ENCODE data around the gene ADORA2B. TPM values are rescaled to one million over a fixed set of nuclear protein-coding genes. Genes with fewer than 3 reads are reported as not detected.

The ADORA2B gene
- total and polyA plus RNA-seq, 4 experiments from 2014 or later, result 0.23 to 1.8 (median 0.41) TPM

DNA sequence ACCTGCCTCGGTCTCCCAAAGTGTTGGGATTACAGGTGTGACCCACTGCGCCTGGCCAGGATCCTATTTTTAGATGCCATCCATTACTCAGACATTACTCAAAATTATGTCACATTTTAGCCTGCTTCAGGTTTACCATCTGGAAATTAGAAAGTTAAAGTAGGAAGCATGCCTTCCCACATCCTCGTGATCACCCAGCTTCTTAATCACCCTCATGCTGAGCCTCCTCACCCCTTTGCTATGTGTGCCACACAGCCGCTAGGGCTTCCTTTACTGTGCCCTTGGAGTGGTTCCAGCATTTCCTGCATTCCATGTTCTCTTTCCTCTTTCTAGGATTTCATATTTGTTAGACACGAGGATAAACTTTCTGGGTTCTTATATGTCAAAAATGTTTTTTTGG, 9.3 kb downstream of the ADORA2B start:
- H3K9me3 Mint-ChIP-seq, result peaks cover 0 to 2% (median 0%) of the 10 kb centered on the region in 8 donors
- no peak overlapping the region for H3K27ac Mint-ChIP-seq
- no peaks in the 10 kb centered on the region for H3K36me3 Mint-ChIP-seq
- H3K36me3 ChIP-seq (ENCODE audit: insufficient read depth, low read length), result no peaks in the 10 kb centered on the region
- DNase-seq, result no peak
- H3K27me3 ChIP-seq (ENCODE audit: insufficient read depth, low read length), result no peaks in the 10 kb centered on the region
- peaks cover 9 to 16% (median 12%) of the 10 kb centered on the region in 4 donors for H3K4me1 Mint-ChIP-seq
- H3K4me3 Mint-ChIP-seq, result no peak overlapping the region
- peaks cover 9% of the 10 kb centered on the region for H3K4me1 ChIP-seq (ENCODE audit: insufficient read depth, low read length)
- intact Hi-C loops (cut with micrococcal nuclease), result no loop called here
- ChIA-PET POLR2A (ENCODE audit: partially characterized antibody) (no interaction called here), CTCF (ENCODE audit: partially characterized antibody) (no interaction called here)
- H3K9me3 ChIP-seq (ENCODE audit: control insufficient read depth in 1 of 2, low read length in 2 of 2), result no peaks in the 10 kb centered on the region
- no peak overlapping the region for H3K27ac ChIP-seq (ENCODE audit: low read depth, low read length)
- no peak overlapping the region for H3K4me3 ChIP-seq (ENCODE audit: low read length in 2 of 2)
- peaks cover 0 to 3% of the 10 kb centered on the region in 2 donors for H3K27me3 Mint-ChIP-seq

DNA sequence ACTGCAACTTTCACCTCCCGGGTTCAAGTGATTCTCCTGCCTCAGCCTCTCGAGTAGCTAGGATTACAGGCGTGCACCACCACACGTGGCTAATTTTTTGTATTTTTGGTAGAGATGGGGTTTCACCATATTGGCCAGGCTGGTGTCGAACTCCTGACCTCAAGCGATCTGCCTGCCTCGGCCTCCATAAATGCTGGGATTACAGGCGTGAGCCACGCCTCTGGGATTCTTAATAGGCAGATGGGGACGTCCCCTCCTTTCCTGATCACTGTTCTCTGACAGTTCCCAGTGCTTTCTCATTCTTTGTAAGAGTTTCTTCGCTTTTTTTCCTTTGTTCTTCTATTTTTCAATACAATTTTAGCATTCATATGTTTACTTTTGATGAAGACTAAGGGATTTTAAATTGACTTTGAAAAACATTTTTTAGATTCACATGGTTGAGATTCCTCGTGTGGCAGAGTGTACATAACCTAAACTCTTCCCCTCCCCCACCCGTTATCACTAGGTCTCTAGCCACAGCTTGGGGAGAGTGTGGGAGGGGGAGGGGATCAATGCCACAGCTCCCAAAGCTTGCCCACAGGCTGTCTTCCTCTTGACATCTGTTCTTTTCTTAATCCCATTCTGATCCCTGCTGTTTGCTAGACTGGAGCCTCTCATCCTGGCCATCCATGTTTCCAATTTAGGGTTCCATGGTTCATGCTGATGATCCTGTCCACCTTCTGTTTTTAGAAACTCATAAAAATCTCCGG, 11.0 kb downstream of the ADORA2B start:
- intact Hi-C loops (cut with micrococcal nuclease), result no loop called here
- Histone ChIP-seq H3K27ac (ENCODE audit: low read depth, low read length) (no peak overlapping the region), H3K4me1 (ENCODE audit: insufficient read depth, low read length) (peaks cover 15% of the 10 kb centered on the region), H3K36me3 (ENCODE audit: insufficient read depth, low read length) (no peaks in the 10 kb centered on the region), H3K4me3 (ENCODE audit: low read length in 2 of 2) (no peak overlapping the region), H3K27me3 (ENCODE audit: insufficient read depth, low read length) (no peaks in the 10 kb centered on the region), H3K9me3 (ENCODE audit: control insufficient read depth in 1 of 2, low read length in 2 of 2) (no peaks in the 10 kb centered on the region)
- Mint-ChIP-seq H3K4me1 (peaks cover 12 to 18% (median 16%) of the 10 kb centered on the region in 4 donors), H3K9me3 (peaks cover 0 to 2% (median 0%) of the 10 kb centered on the region in 8 donors), H3K4me3 (no peak overlapping the region), H3K27ac (no peak overlapping the region), H3K36me3 (no peaks in the 10 kb centered on the region), H3K27me3 (no peaks in the 10 kb centered on the region)
- no peak for DNase-seq
- CTCF ChIA-PET (ENCODE audit: partially characterized antibody), result no interaction called here
- POLR2A ChIA-PET (ENCODE audit: partially characterized antibody), result no interaction called here

GRCh38 chr17:15957206-15957605, 12.3 kb downstream of the ADORA2B start:
- Histone ChIP-seq H3K4me1 (ENCODE audit: insufficient read depth, low read length) (peaks cover 15% of the 10 kb centered on the region), H3K36me3 (ENCODE audit: insufficient read depth, low read length) (no peaks in the 10 kb centered on the region), H3K4me3 (ENCODE audit: low read length in 2 of 2) (no peak overlapping the region), H3K9me3 (ENCODE audit: control insufficient read depth in 1 of 2, low read length in 2 of 2) (no peaks in the 10 kb centered on the region), H3K27me3 (ENCODE audit: insufficient read depth, low read length) (no peaks in the 10 kb centered on the region), H3K27ac (ENCODE audit: low read depth, low read length) (no peak overlapping the region)
- H3K27ac Mint-ChIP-seq, result no peak overlapping the region
- no peaks in the 10 kb centered on the region for H3K36me3 Mint-ChIP-seq
- ChIA-PET CTCF (ENCODE audit: partially characterized antibody) (no interaction called here), POLR2A (ENCODE audit: partially characterized antibody) (no interaction called here)
- no peak for DNase-seq
- H3K27me3 Mint-ChIP-seq, result no peaks in the 10 kb centered on the region
- peaks cover 12 to 18% (median 16%) of the 10 kb centered on the region in 4 donors for H3K4me1 Mint-ChIP-seq
- H3K9me3 Mint-ChIP-seq, result peaks cover 0 to 2% (median 0%) of the 10 kb centered on the region in 8 donors
- intact Hi-C loops (cut with micrococcal nuclease), result no loop called here
- H3K4me3 Mint-ChIP-seq, result no peak overlapping the region

DNA sequence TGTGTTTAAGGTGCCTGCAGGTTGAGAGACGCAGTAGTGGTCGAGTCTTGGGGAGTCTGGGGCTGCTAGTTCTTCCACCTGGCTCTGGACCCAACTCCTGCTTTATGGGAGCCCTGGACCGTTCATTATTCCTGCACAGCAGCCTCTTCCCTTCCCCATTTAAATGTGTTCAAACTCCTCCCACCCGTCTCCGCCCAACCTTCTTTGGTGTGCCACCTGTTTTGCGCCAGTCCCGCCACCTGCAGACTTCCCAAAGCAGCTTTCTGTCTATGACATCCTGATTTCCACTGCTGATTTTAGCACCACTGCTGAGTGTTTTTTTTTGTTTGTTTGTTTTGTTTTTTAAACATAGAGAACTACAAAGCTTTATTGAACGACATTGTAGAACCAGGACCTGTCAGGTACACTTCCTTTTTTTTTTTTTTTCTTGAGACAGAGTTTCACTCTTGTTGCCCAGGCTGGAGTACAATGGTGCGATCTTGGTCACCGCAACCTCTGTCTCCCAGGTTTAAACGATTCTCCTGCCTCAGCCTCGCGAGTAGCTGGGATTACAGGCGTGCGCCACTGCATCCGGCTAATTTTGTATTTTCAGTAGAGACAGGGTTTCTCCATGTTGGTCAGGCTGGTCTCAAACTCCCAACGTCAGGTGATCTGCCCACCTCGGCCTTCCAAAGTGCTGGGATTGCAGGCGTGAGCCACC, 12.8 kb downstream of the ADORA2B start:
- peaks cover 0 to 2% (median 0%) of the 10 kb centered on the region in 8 donors for H3K9me3 Mint-ChIP-seq
- no peak overlapping the region for H3K4me3 ChIP-seq (ENCODE audit: low read length in 2 of 2)
- H3K27me3 ChIP-seq (ENCODE audit: insufficient read depth, low read length), result no peaks in the 10 kb centered on the region
- H3K27ac ChIP-seq (ENCODE audit: low read depth, low read length), result no peak overlapping the region
- no peaks in the 10 kb centered on the region for H3K36me3 ChIP-seq (ENCODE audit: insufficient read depth, low read length)
- DNase-seq, result no peak
- no peaks in the 10 kb centered on the region for H3K27me3 Mint-ChIP-seq
- no peaks in the 10 kb centered on the region for H3K9me3 ChIP-seq (ENCODE audit: control insufficient read depth in 1 of 2, low read length in 2 of 2)
- H3K4me3 Mint-ChIP-seq, result no peak overlapping the region
- CTCF ChIA-PET (ENCODE audit: partially characterized antibody), result no interaction called here
- intact Hi-C loops (cut with micrococcal nuclease), result no loop called here
- no peaks in the 10 kb centered on the region for H3K36me3 Mint-ChIP-seq
- peaks cover 15% of the 10 kb centered on the region for H3K4me1 ChIP-seq (ENCODE audit: insufficient read depth, low read length)
- H3K27ac Mint-ChIP-seq, result no peak overlapping the region
- H3K4me1 Mint-ChIP-seq, result peaks cover 12 to 18% (median 16%) of the 10 kb centered on the region in 4 donors
- POLR2A ChIA-PET (ENCODE audit: partially characterized antibody), result interaction anchor here (2.3 kb wide), 1 partner anchor 42 kb away, joined by 10 read pairs; the partner anchor contains the start of genes TTC19 and ZSWIM7

GRCh38 chr17:15958484-15958854, 13.5 kb downstream of the ADORA2B start:
- H3K36me3 Mint-ChIP-seq, result no peaks in the 10 kb centered on the region
- no peak overlapping the region for H3K4me3 Mint-ChIP-seq
- Histone ChIP-seq H3K4me1 (ENCODE audit: insufficient read depth, low read length) (peaks cover 15% of the 10 kb centered on the region), H3K36me3 (ENCODE audit: insufficient read depth, low read length) (no peaks in the 10 kb centered on the region), H3K27me3 (ENCODE audit: insufficient read depth, low read length) (no peaks in the 10 kb centered on the region), H3K27ac (ENCODE audit: low read depth, low read length) (no peak overlapping the region), H3K9me3 (ENCODE audit: control insufficient read depth in 1 of 2, low read length in 2 of 2) (no peaks in the 10 kb centered on the region), H3K4me3 (ENCODE audit: low read length in 2 of 2) (no peak overlapping the region)
- H3K27me3 Mint-ChIP-seq, result no peaks in the 10 kb centered on the region
- peaks cover 0 to 2% (median 0%) of the 10 kb centered on the region in 8 donors for H3K9me3 Mint-ChIP-seq
- ChIA-PET CTCF (ENCODE audit: partially characterized antibody) (interaction anchor here (1.1 kb wide), 1 partner anchor 12 kb away, joined by 3 read pairs; no protein-coding TSS in a partner anchor), POLR2A (ENCODE audit: partially characterized antibody) (interaction anchor here (1.3 to 2.3 kb wide), 2 partner anchors 9 to 41 kb away, joined by 3 to 10 read pairs; partner anchors contain the start of genes TTC19 and ZSWIM7)
- intact Hi-C loops (cut with micrococcal nuclease), result no loop called here
- H3K27ac Mint-ChIP-seq, result peak overlapping the region in 1 of 7 donors; percentile 72
- peaks cover 12 to 18% (median 16%) of the 10 kb centered on the region in 4 donors for H3K4me1 Mint-ChIP-seq
- DNase-seq, result no peak

DNA sequence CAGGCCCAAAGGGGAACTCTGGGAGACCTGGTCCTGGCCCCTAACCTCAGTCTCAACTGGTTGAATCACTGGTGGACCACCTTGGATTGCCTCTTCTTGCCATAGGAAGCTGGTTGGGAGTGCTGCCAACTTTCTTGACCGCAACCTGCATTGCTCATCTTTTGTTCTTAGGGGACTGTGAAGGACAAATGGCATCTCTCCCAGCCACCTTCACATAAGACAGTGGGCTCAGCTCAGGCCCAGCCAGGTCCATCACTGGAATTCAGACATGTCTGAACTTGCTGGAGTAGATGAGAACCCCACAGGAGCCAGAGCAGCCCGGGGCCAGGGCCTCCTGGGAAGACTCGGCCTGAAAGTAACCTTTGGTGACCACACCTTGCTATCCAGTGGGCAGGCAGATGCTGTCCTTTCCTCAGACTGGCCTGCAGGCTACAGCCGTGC, 18.8 kb downstream of the ADORA2B start:
- Histone ChIP-seq H3K9me3 (ENCODE audit: control insufficient read depth in 1 of 2, low read length in 2 of 2) (no peaks in the 10 kb centered on the region), H3K4me1 (ENCODE audit: insufficient read depth, low read length) (peaks cover 12% of the 10 kb centered on the region), H3K4me3 (ENCODE audit: low read length in 2 of 2) (no peak overlapping the region), H3K36me3 (ENCODE audit: insufficient read depth, low read length) (no peaks in the 10 kb centered on the region), H3K27me3 (ENCODE audit: insufficient read depth, low read length) (no peaks in the 10 kb centered on the region), H3K27ac (ENCODE audit: low read depth, low read length) (no peak overlapping the region)
- POLR2A ChIA-PET (ENCODE audit: partially characterized antibody), result no interaction called here
- H3K4me3 Mint-ChIP-seq, result no peak overlapping the region
- H3K36me3 Mint-ChIP-seq, result no peaks in the 10 kb centered on the region
- H3K27me3 Mint-ChIP-seq, result peaks cover 3 to 9% of the 10 kb centered on the region in 2 donors
- CTCF ChIA-PET (ENCODE audit: partially characterized antibody), result no interaction called here
- peaks cover 8 to 16% (median 9%) of the 10 kb centered on the region in 4 donors for H3K4me1 Mint-ChIP-seq
- H3K27ac Mint-ChIP-seq, result no peak overlapping the region
- H3K9me3 Mint-ChIP-seq, result no peaks in the 10 kb centered on the region
- DNase-seq, result no peak
- intact Hi-C loops (cut with micrococcal nuclease), result no loop called here

- H3K27ac ChIP-seq (ENCODE audit: low read depth, low read length), result no peak overlapping the region
- no peak for DNase-seq
- Mint-ChIP-seq H3K4me1 (peaks cover 0 to 4% (median under 1%) of the 10 kb centered on the region in 4 donors), H3K27ac (no peak overlapping the region), H3K4me3 (no peak overlapping the region), H3K36me3 (no peaks in the 10 kb centered on the region), H3K9me3 (no peaks in the 10 kb centered on the region), H3K27me3 (peaks cover 7 to 11% of the 10 kb centered on the region in 2 donors)
- H3K36me3 ChIP-seq (ENCODE audit: insufficient read depth, low read length), result no peaks in the 10 kb centered on the region
- intact Hi-C loops (cut with micrococcal nuclease), result no loop called here
- CTCF ChIA-PET (ENCODE audit: partially characterized antibody), result interaction anchor here (1.3 kb wide), 1 partner anchor 17 kb away, joined by 4 read pairs; no protein-coding TSS in a partner anchor
- POLR2A ChIA-PET (ENCODE audit: partially characterized antibody), result no interaction called here
- H3K4me1 ChIP-seq (ENCODE audit: insufficient read depth, low read length), result no peaks in the 10 kb centered on the region
- no peak overlapping the region for H3K4me3 ChIP-seq (ENCODE audit: low read length in 2 of 2)
- H3K27me3 ChIP-seq (ENCODE audit: insufficient read depth, low read length), result no peaks in the 10 kb centered on the region
- no peaks in the 10 kb centered on the region for H3K9me3 ChIP-seq (ENCODE audit: control insufficient read depth in 1 of 2, low read length in 2 of 2)
Observed at GRCh38 chr17:15965528-15965927, 20.6 kb downstream of the ADORA2B start.

All from CD4-positive, alpha-beta memory T cell (primary cell).